HepG2 (cell line): ENCODE data around the gene FKTN. TPM values are rescaled to one million over a fixed set of nuclear protein-coding genes. Genes with fewer than 3 reads are reported as not detected.

ENCODE experiments used
- HNRNPL ChIP-seq: fragments of 200-400 bp; formaldehyde crosslinking; IDR thresholded peaks from 2 replicates; pipeline ENCODE4 v1.6.1; 2017; ENCODE audit warnings: mild to moderate bottlenecking, low read depth, low read length
- KLF12 ChIP-seq: sonication (generic); formaldehyde crosslinking; IDR thresholded peaks from 2 replicates; pipeline ENCODE4 v1.4.0; 2020; ENCODE audit warnings: missing genetic modification reagents, borderline replicate concordance
- MED1 ChIP-seq: sonication (generic); formaldehyde crosslinking; IDR thresholded peaks from 2 replicates; pipeline ENCODE4 v1.4.0; 2020; ENCODE audit warnings: missing genetic modification reagents
- NONO ChIP-seq, 2 experiments: fragments of 450-650 bp in 1 of 2; sonication (generic) in 1 of 2; formaldehyde crosslinking in 1 of 2; IDR thresholded peaks in 1 of 2; conservative IDR thresholded peaks in 1 of 2; 2 replicates each; pipeline versions ENCODE4 v1.6.1 to v1.8.0; 2017 to 2022; ENCODE audit warnings: mild to moderate bottlenecking in 1 of 2, missing genetic modification reagents in 1 of 2, moderate library complexity in 1 of 2
- NR1H2 ChIP-seq: sonication (generic); formaldehyde crosslinking; IDR thresholded peaks from 2 replicates; pipeline ENCODE4 v1.8.1; 2022; ENCODE audit warnings: low read depth, missing genetic modification reagents, borderline replicate concordance
- RFX5 ChIP-seq: IDR thresholded peaks from 2 replicates; pipeline ENCODE4 v1.6.1; 2011; ENCODE audit warnings: low read depth, low read length, improper control_type of control experiment
- SRSF1 ChIP-seq: fragments of 200-400 bp; formaldehyde crosslinking; optimal IDR thresholded peaks from 2 replicates; pipeline ENCODE3; 2017; ENCODE audit warnings: mild to moderate bottlenecking, low read depth, low read length, moderate library complexity
- U2AF2 ChIP-seq: fragments of 200-400 bp; formaldehyde crosslinking; IDR thresholded peaks from 2 replicates; pipeline ENCODE4 v1.6.1; 2017; ENCODE audit warnings: low read depth, mild to moderate bottlenecking, low read length
- ZFP36L2 ChIP-seq: sonication (generic); formaldehyde crosslinking; IDR thresholded peaks from 2 replicates; pipeline ENCODE4 v1.4.0; 2020; ENCODE audit warnings: missing genetic modification reagents
- ZNF605 ChIP-seq: sonication (generic); formaldehyde crosslinking; IDR thresholded peaks from 2 replicates; pipeline ENCODE4 v1.8.0; 2022; ENCODE audit warnings: mild to moderate bottlenecking, missing genetic modification reagents
- ZNF704 ChIP-seq: sonication (generic); formaldehyde crosslinking; IDR thresholded peaks from 2 replicates; pipeline ENCODE4 v1.8.1; 2023; ENCODE audit warnings: mild to moderate bottlenecking, inconsistent platforms, moderate library complexity, missing genetic modification reagents, borderline replicate concordance
- polyA plus RNA-seq, 8 experiments: library from polyadenylated mRNA; depleted of rRNA in 3 of 8; stranded (reverse) in 7 of 8; unstranded in 1 of 8; fragments of >200 nt; fragmentation: Illumina TruSeq in 4 of 8; extraction: Trizol in 4 of 8; gene quantifications; 2 replicates each; pipeline versions ENCODE4 v1.2.1 to v1.2.3, GENCODE V29; 2011 to 2016; ENCODE audit warnings: low read depth in 4 of 8, missing spikeins in 1 of 8, mixed read lengths in 1 of 8; ENCODE audit not compliant: insufficient read depth in 1 of 8
- total RNA-seq, 5 experiments: library from RNA; depleted of rRNA; stranded (reverse); fragments of >200 nt; fragmentation: Illumina TruSeq; extraction: Trizol; gene quantifications; 2 replicates each; pipeline ENCODE4 v1.2.3, GENCODE V29; 2016; ENCODE audit warnings: low read depth in 1 of 5
- TF ChIP-seq, protein P1 (sequence below): sonication (generic); formaldehyde crosslinking; IDR thresholded peaks from 2 replicates; pipeline ENCODE4 v1.5.1; 2020; ENCODE audit warnings: missing genetic modification reagents, mild to moderate bottlenecking, borderline replicate concordance
- TF ChIP-seq, protein P2 (sequence below): IDR thresholded peaks from 2 replicates; pipeline ENCODE4 v1.6.1; 2016; ENCODE audit warnings: low read depth, control low read depth
- TF ChIP-seq, protein P3 (sequence below): sonication (generic); formaldehyde crosslinking; IDR thresholded peaks from 2 replicates; pipeline ENCODE4 v1.5.0; 2020; ENCODE audit warnings: missing genetic modification reagents

FKTN gene
- total and polyA plus RNA-seq, 2 of the 13 experiments (the other 11 are each of a cell fraction or from before 2014, with no cell fraction given), result 7.9 to 13.5 TPM

GRCh38 chr9:105662184-105663104 lies 104.5 kb downstream of the FKTN start, which contains the start of gene TAL2 (continued):
- TF ChIP-seq, protein P1, sequence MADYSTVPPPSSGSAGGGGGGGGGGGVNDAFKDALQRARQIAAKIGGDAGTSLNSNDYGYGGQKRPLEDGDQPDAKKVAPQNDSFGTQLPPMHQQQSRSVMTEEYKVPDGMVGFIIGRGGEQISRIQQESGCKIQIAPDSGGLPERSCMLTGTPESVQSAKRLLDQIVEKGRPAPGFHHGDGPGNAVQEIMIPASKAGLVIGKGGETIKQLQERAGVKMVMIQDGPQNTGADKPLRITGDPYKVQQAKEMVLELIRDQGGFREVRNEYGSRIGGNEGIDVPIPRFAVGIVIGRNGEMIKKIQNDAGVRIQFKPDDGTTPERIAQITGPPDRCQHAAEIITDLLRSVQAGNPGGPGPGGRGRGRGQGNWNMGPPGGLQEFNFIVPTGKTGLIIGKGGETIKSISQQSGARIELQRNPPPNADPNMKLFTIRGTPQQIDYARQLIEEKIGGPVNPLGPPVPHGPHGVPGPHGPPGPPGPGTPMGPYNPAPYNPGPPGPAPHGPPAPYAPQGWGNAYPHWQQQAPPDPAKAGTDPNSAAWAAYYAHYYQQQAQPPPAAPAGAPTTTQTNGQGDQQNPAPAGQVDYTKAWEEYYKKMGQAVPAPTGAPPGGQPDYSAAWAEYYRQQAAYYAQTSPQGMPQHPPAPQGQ, result no peak
- TF ChIP-seq RFX5, result no peak
- no peak for TF ChIP-seq KLF12 (CRISPR knock-in tag)
- TF ChIP-seq HNRNPL, result no peak
- TF ChIP-seq U2AF2, result no peak
- TF ChIP-seq, protein P2, sequence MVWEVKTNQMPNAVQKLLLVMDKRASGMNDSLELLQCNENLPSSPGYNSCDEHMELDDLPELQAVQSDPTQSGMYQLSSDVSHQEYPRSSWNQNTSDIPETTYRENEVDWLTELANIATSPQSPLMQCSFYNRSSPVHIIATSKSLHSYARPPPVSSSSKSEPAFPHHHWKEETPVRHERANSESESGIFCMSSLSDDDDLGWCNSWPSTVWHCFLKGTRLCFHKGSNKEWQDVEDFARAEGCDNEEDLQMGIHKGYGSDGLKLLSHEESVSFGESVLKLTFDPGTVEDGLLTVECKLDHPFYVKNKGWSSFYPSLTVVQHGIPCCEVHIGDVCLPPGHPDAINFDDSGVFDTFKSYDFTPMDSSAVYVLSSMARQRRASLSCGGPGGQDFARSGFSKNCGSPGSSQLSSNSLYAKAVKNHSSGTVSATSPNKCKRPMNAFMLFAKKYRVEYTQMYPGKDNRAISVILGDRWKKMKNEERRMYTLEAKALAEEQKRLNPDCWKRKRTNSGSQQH (CRISPR knock-in tag), result no peak
- no peak for TF ChIP-seq MED1 (CRISPR knock-in tag)
- TF ChIP-seq ZNF704, result no peak
- no peak for TF ChIP-seq SRSF1
- no peak for TF ChIP-seq ZFP36L2
- TF ChIP-seq, protein P3, sequence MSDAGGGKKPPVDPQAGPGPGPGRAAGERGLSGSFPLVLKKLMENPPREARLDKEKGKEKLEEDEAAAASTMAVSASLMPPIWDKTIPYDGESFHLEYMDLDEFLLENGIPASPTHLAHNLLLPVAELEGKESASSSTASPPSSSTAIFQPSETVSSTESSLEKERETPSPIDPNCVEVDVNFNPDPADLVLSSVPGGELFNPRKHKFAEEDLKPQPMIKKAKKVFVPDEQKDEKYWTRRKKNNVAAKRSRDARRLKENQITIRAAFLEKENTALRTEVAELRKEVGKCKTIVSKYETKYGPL, result no peak
- no peak for TF ChIP-seq NR1H2
- TF ChIP-seq ZNF605 (CRISPR knock-in tag), result no peak
- TF ChIP-seq NONO (IDR thresholded peaks at IDR 0.05), result no peak
- TF ChIP-seq NONO (CRISPR knock-in tag; conservative IDR thresholded peaks at IDR 0.05), result no peak
- TF ChIP-seq, all 625 proteins: peak for 0
